Measurements from ENCODE around the gene HLF. TPM values are rescaled to one million over a fixed set of nuclear protein-coding genes. Genes with fewer than 3 reads are reported as not detected.

The HLF gene
- total and polyA plus RNA-seq, 2 donors (not counting 3 experiments of a cell fraction or from before 2014, with no cell fraction given) = not detected

- H3K4me3 ChIP-seq (replicated peaks in 1 of 3; ENCODE audit: insufficient read depth in 1 of 3, low read depth in 1 of 3, low read length in 3 of 3) = no peak overlapping the region
- no peaks in the 10 kb centered on the region for H3K9me1 ChIP-seq (replicated peaks; ENCODE audit: control insufficient read depth, extremely low read depth, insufficient read depth, low read length)
- dilution Hi-C loops (cut with MboI; ENCODE audit: extremely low pct_ligation_motif_present, low sequenced_read_pairs) = no loop called here
- peaks cover 15 to 25% of the 10 kb centered on the region in 2 experiments for H3K27me3 ChIP-seq (ENCODE audit: control insufficient read depth in 2 of 2, insufficient read depth in 2 of 2, low read length in 2 of 2)
- ChIA-PET POLR2A (interaction anchor here (0.6 kb wide), 1 partner anchor 189 kb away, joined by 3 read pairs; no protein-coding TSS in a partner anchor), CTCF (no interaction called here)
- H3K36me3 ChIP-seq (ENCODE audit: control insufficient read depth in 2 of 2, extremely low read depth in 1 of 2, insufficient read depth in 2 of 2, low read length in 2 of 2) = no peaks in the 10 kb centered on the region
- no peaks in the 10 kb centered on the region for H3K79me2 ChIP-seq (ENCODE audit: control insufficient read depth, insufficient read depth, low read length)
- TF ChIP-seq GATA2 (IDR thresholded peaks at IDR 0.05; ENCODE audit: insufficient read depth, insufficient read length, low read depth, low read length) (no peak), MYC (IDR thresholded peaks at IDR 0.05; ENCODE audit: low read depth, low read length) (no peak), POLR2A (IDR thresholded peaks at IDR 0.05; ENCODE audit: low read depth, low read length) (no peak), FOS (IDR thresholded peaks at IDR 0.05; ENCODE audit: borderline replicate concordance, insufficient read depth, low read length) (no peak), MAX (IDR thresholded peaks at IDR 0.05; ENCODE audit: insufficient read depth, insufficient read length) (no peak)
- H3K4me1 ChIP-seq (ENCODE audit: control insufficient read depth, extremely low read depth, insufficient read depth, low read length) = no peaks in the 10 kb centered on the region
- FAIRE-seq = no peak
- BruUV-seq (replicated peaks) = no TSS peak
- H3K27ac ChIP-seq (ENCODE audit: insufficient read depth, low read depth, low read length) = no peak overlapping the region
- no peak overlapping the region for H3K4me2 ChIP-seq (ENCODE audit: insufficient read depth, low read length)
- DNase-seq (ENCODE audit: low read depth, low spot score) = no peak
- H4K20me1 ChIP-seq (replicated peaks; ENCODE audit: control insufficient read depth, extremely low read depth, insufficient read depth, low read length) = no peaks in the 10 kb centered on the region
- H2AFZ ChIP-seq (ENCODE audit: low read depth, low read length) = no peak overlapping the region
- H3K9ac ChIP-seq (replicated peaks; ENCODE audit: extremely low read depth, insufficient read depth, low read length) = no peak overlapping the region
- H3K9me3 ChIP-seq (replicated peaks; ENCODE audit: control insufficient read depth, insufficient read depth, low read length) = no peaks in the 10 kb centered on the region
- intact Hi-C loops (cut with micrococcal nuclease) = no loop called here
Measured at GRCh38 chr17:55258578-55259135, 6.1 kb upstream of the HLF start.

- no peak for DNase-seq (ENCODE audit: low read depth, low spot score)
- no peaks in the 10 kb centered on the region for H3K9me1 ChIP-seq (replicated peaks; ENCODE audit: control insufficient read depth, extremely low read depth, insufficient read depth, low read length)
- H3K4me3 ChIP-seq (replicated peaks in 1 of 3; ENCODE audit: insufficient read depth in 1 of 3, low read depth in 1 of 3, low read length in 3 of 3) = no peak overlapping the region
- no peak overlapping the region for H3K27ac ChIP-seq (ENCODE audit: insufficient read depth, low read depth, low read length)
- no peak overlapping the region for H3K9ac ChIP-seq (replicated peaks; ENCODE audit: extremely low read depth, insufficient read depth, low read length)
- no TSS peak for BruUV-seq (replicated peaks)
- no peaks in the 10 kb centered on the region for H3K79me2 ChIP-seq (ENCODE audit: control insufficient read depth, insufficient read depth, low read length)
- no peak overlapping the region for H3K4me2 ChIP-seq (ENCODE audit: insufficient read depth, low read length)
- CTCF ChIA-PET = no interaction called here
- H3K9me3 ChIP-seq (replicated peaks; ENCODE audit: control insufficient read depth, insufficient read depth, low read length) = no peaks in the 10 kb centered on the region
- no peaks in the 10 kb centered on the region for H3K4me1 ChIP-seq (ENCODE audit: control insufficient read depth, extremely low read depth, insufficient read depth, low read length)
- no peaks in the 10 kb centered on the region for H4K20me1 ChIP-seq (replicated peaks; ENCODE audit: control insufficient read depth, extremely low read depth, insufficient read depth, low read length)
- intact Hi-C loops (cut with micrococcal nuclease) = loop anchor here (5.0 kb wide), 1 partner anchor 82 kb away; no protein-coding TSS in a partner anchor
- no peak for FAIRE-seq
- TF ChIP-seq JUN (IDR thresholded peaks at IDR 0.05; ENCODE audit: borderline replicate concordance, insufficient read depth, insufficient read length, low read depth) (no peak), MYC (IDR thresholded peaks at IDR 0.05; ENCODE audit: low read depth, low read length) (no peak), MAX (IDR thresholded peaks at IDR 0.05; ENCODE audit: insufficient read depth, insufficient read length) (no peak), FOS (IDR thresholded peaks at IDR 0.05; ENCODE audit: borderline replicate concordance, insufficient read depth, low read length) (no peak), POLR2A (IDR thresholded peaks at IDR 0.05; ENCODE audit: low read depth, low read length) (no peak), EZH2 (IDR thresholded peaks at IDR 0.05; ENCODE audit: borderline replicate concordance, low read depth, low read length, severe bottlenecking) (no peak), GATA2 (IDR thresholded peaks at IDR 0.05; ENCODE audit: insufficient read depth, insufficient read length, low read depth, low read length) (no peak), POLR2AphosphoS5 (IDR thresholded peaks at IDR 0.05; ENCODE audit: insufficient read depth, low read depth, low read length) (no peak), CTCF (IDR thresholded peaks at IDR 0.05; ENCODE audit: extremely low read depth in 1 of 2, insufficient read depth in 1 of 2, low read depth in 1 of 2, low read length in 2 of 2) (no peak)
- dilution Hi-C loops (cut with MboI; ENCODE audit: extremely low pct_ligation_motif_present, low sequenced_read_pairs) = no loop called here
- H2AFZ ChIP-seq (ENCODE audit: low read depth, low read length) = no peak overlapping the region
- POLR2A ChIA-PET = interaction anchor here (0.6 kb wide), 1 partner anchor 190 kb away, joined by 3 read pairs; no protein-coding TSS in a partner anchor
- H3K36me3 ChIP-seq (ENCODE audit: control insufficient read depth in 2 of 2, extremely low read depth in 1 of 2, insufficient read depth in 2 of 2, low read length in 2 of 2) = no peaks in the 10 kb centered on the region
- H3K27me3 ChIP-seq (ENCODE audit: control insufficient read depth in 2 of 2, insufficient read depth in 2 of 2, low read length in 2 of 2) = peaks cover 23 to 35% of the 10 kb centered on the region in 2 experiments
Measured at GRCh38 chr17:55259684-55260111, 5.1 kb upstream of the HLF start.

Measured in endothelial cell of umbilical vein (primary cell).